Keratinocyte (primary cell): Measurements from ENCODE around the gene SLC25A25. TPM values are rescaled to one million over a fixed set of nuclear protein-coding genes. Genes with fewer than 3 reads are reported as not detected.
A peak's percentile ranks its signal among the peaks of the same experiment; 100 is the strongest.

Source experiments
- DNase-seq: peaks from one replicate; pipeline ENCODE4 v3.0.0-alpha.2; 2011; ENCODE audit warnings: low read depth, missing footprints, low spot score
- FAIRE-seq: peaks from 2 replicates; lab custom pipeline; 2011; peaks lifted over from hg19 to GRCh38; lab: Jason Lieb, UNC
- H2AFZ ChIP-seq: 2 replicates; pipeline ENCODE4 v1.6.0; 2012; ENCODE audit warnings: low read length, control low read depth, inconsistent platforms; ENCODE audit not compliant: control insufficient read depth
- H3K27ac ChIP-seq: 2 replicates; pipeline ENCODE4 v1.5.1; 2011; ENCODE audit warnings: low read length; ENCODE audit not compliant: control insufficient read depth, insufficient read depth
- H3K27me3 ChIP-seq: 3 replicates; pipeline ENCODE4 v1.6.0; 2011; ENCODE audit warnings: low read length; ENCODE audit not compliant: control insufficient read depth, insufficient read depth; ENCODE audit errors: extremely low read depth
- H3K36me3 ChIP-seq, 2 experiments: 2 replicates in 1 of 2; 3 replicates in 1 of 2; pipeline ENCODE4 v1.5.1; 2011; ENCODE audit warnings: low read length in 2 of 2, mild to moderate bottlenecking in 1 of 2; ENCODE audit not compliant: control insufficient read depth in 2 of 2, insufficient read depth in 2 of 2; ENCODE audit errors: extremely low read depth in 1 of 2
- H3K4me1 ChIP-seq: 3 replicates; pipeline ENCODE4 v1.5.1; 2011; ENCODE audit warnings: low read length; ENCODE audit not compliant: control insufficient read depth, insufficient read depth; ENCODE audit errors: extremely low read depth
- H3K4me2 ChIP-seq: 3 replicates; pipeline ENCODE4 v1.6.0; 2011; ENCODE audit warnings: low read depth, low read length; ENCODE audit not compliant: control insufficient read depth, insufficient read depth; ENCODE audit errors: extremely low read depth
- H3K4me3 ChIP-seq, 3 experiments: fragments of 200-600 bp in 1 of 3; sonication (generic) in 1 of 3; 2 replicates in 2 of 3; 3 replicates in 1 of 3; pipeline ENCODE4 v1.5.1; 2011 to 2016; ENCODE audit warnings: low read length in 3 of 3, mild to moderate bottlenecking in 3 of 3, control low read depth in 2 of 3, inconsistent platforms in 1 of 3, low read depth in 1 of 3, mixed read lengths in 1 of 3, mixed run types in 1 of 3, moderate library complexity in 1 of 3; ENCODE audit not compliant: control insufficient read depth in 2 of 3, insufficient read depth in 2 of 3; ENCODE audit errors: extremely low read depth in 1 of 3
- H3K79me2 ChIP-seq: 2 replicates; pipeline ENCODE4 v1.6.0; 2012; ENCODE audit warnings: low read length; ENCODE audit not compliant: control insufficient read depth, insufficient read depth
- H3K9ac ChIP-seq: 3 replicates; pipeline ENCODE4 v1.6.0; 2011; ENCODE audit warnings: low read length; ENCODE audit not compliant: control insufficient read depth, insufficient read depth; ENCODE audit errors: extremely low read depth
- H3K9me1 ChIP-seq: 3 replicates; pipeline ENCODE4 v1.6.0; 2011; ENCODE audit warnings: low read length; ENCODE audit not compliant: control insufficient read depth, insufficient read depth; ENCODE audit errors: extremely low read depth
- H3K9me3 ChIP-seq: 2 replicates; pipeline ENCODE4 v1.5.1; 2012; ENCODE audit warnings: low read depth, low read length; ENCODE audit not compliant: control insufficient read depth
- H4K20me1 ChIP-seq: 3 replicates; pipeline ENCODE4 v1.6.0; 2011; ENCODE audit warnings: low read length; ENCODE audit not compliant: control insufficient read depth, insufficient read depth; ENCODE audit errors: extremely low read depth
- CTCF ChIP-seq, 3 experiments: IDR thresholded peaks in 1 of 3; conservative IDR thresholded peaks in 1 of 3; optimal IDR thresholded peaks in 1 of 3; 2 replicates in 2 of 3; 3 replicates in 1 of 3; pipeline versions ENCODE3 to v1.5.1; 2011; ENCODE audit warnings: low read length in 3 of 3, mild to moderate bottlenecking in 3 of 3, moderate library complexity in 2 of 3, control low read depth in 1 of 3, inconsistent platforms in 1 of 3; ENCODE audit not compliant: insufficient read depth in 2 of 3; ENCODE audit errors: extremely low read depth in 1 of 3
- EZH2 ChIP-seq: IDR thresholded peaks from one replicate; pipeline ENCODE4 v1.6.1; 2012; ENCODE audit warnings: inconsistent platforms, mild to moderate bottlenecking, low read length, moderate library complexity
- dilution Hi-C: fragments of 300-500 bp; cut with MboI; formaldehyde crosslinking; loops from one replicate; pipeline ENCODE4 v1.7.0; 2020; ENCODE audit warnings: low sequenced_read_pairs; ENCODE audit not compliant: extremely low pct_ligation_motif_present
- polyA plus RNA-seq, 5 experiments: library from polyadenylated mRNA; depleted of rRNA in 3 of 5; stranded (reverse) in 3 of 5; stranded (forward) in 1 of 5; unstranded in 1 of 5; fragments of >200 nt; gene quantifications; 1 replicate in 1 of 5; 2 replicates in 3 of 5; 3 replicates in 1 of 5; pipeline versions ENCODE4 v1.2.1 to v1.2.3, GENCODE V29; 2011 to 2012; ENCODE audit warnings: missing spikeins in 2 of 5, low read depth in 1 of 5, low replicate concordance in 1 of 5

SLC25A25 gene
- polyA plus RNA-seq, 1 donor (not counting 4 experiments of a cell fraction or from before 2014, with no cell fraction given): 6.5 TPM

- Histone ChIP-seq H3K9ac (peak overlapping the region; percentile 47), H4K20me1 (no peaks in the 10 kb centered on the region), H3K9me3 (no peaks in the 10 kb centered on the region), H3K36me3 (no peaks in the 10 kb centered on the region), H3K27ac (peak overlapping the region; percentile 86), H3K79me2 (no peaks in the 10 kb centered on the region), H3K4me3 (no peak overlapping the region), H2AFZ (no peak overlapping the region), H3K4me1 (peaks cover 49% of the 10 kb centered on the region), H3K27me3 (no peaks in the 10 kb centered on the region), H3K4me2 (no peak overlapping the region), H3K9me1 (no peaks in the 10 kb centered on the region)
- no peak for DNase-seq
- dilution Hi-C loops: no loop called here
- FAIRE-seq: no peak
- TF ChIP-seq EZH2: no peak
- no peak for TF ChIP-seq CTCF (optimal IDR thresholded peaks at IDR 0.05 in 1 of 3, IDR thresholded peaks at IDR 0.05 in 1 of 3, conservative IDR thresholded peaks at IDR 0.05 in 1 of 3; ENCODE audit: extremely low read depth in 1 of 3, insufficient read depth in 2 of 3, low read length in 3 of 3)
Observed at GRCh38 chr9:128144239-128145181, 76.5 kb downstream of the SLC25A25 start.

GRCh38 chr9:128145536-128145935, 77.5 kb downstream of the SLC25A25 start:
- dilution Hi-C loops: no loop called here
- H4K20me1 ChIP-seq: no peaks in the 10 kb centered on the region
- peak overlapping the region; percentile 92 for H2AFZ ChIP-seq
- H3K36me3 ChIP-seq: no peaks in the 10 kb centered on the region
- H3K4me1 ChIP-seq: peaks cover 59% of the 10 kb centered on the region
- TF ChIP-seq EZH2 (no peak), CTCF (optimal IDR thresholded peaks at IDR 0.05 in 1 of 3, IDR thresholded peaks at IDR 0.05 in 1 of 3, conservative IDR thresholded peaks at IDR 0.05 in 1 of 3; ENCODE audit: extremely low read depth in 1 of 3, insufficient read depth in 2 of 3, low read length in 3 of 3) (no peak)
- no peak overlapping the region for H3K4me3 ChIP-seq
- H3K79me2 ChIP-seq: no peaks in the 10 kb centered on the region
- peak overlapping the region; percentile 47 for H3K9ac ChIP-seq
- no peaks in the 10 kb centered on the region for H3K27me3 ChIP-seq
- H3K4me2 ChIP-seq: peak overlapping the region; percentile 62
- H3K27ac ChIP-seq: peak overlapping the region; percentile 71
- H3K9me1 ChIP-seq: no peaks in the 10 kb centered on the region
- FAIRE-seq (peak; percentile 81), DNase-seq (peak; percentile 86)
- no peaks in the 10 kb centered on the region for H3K9me3 ChIP-seq
